SK-N-SH (cell line): Measurements from ENCODE around the gene ATG2B. TPM values are rescaled to one million over a fixed set of nuclear protein-coding genes. Genes with fewer than 3 reads are reported as not detected.

ENCODE experiments used
- CTCF ChIA-PET: fragments of 300-600, 350-600 bp; formaldehyde crosslinking; extraction: SDS; loops from one replicate; lab custom pipeline; 2021; lab: Yijun Ruan, JAX
- POLR2A ChIA-PET: fragments of 350-600 bp; sonication (Branson Sonifier 250); formaldehyde crosslinking; extraction: SDS; loops from one replicate; lab custom pipeline; 2020; ENCODE audit warnings: antibody characterized with exemption, inconsistent platforms; lab: Yijun Ruan, JAX
- DNase-seq: peaks from one replicate; pipeline ENCODE4 v3.0.0; 2012
- H2AFZ ChIP-seq: fragments of 200-600 bp; sonication (generic); 2 replicates; pipeline ENCODE4 v1.8.1; 2016; ENCODE audit warnings: antibody characterized with exemption, mild to moderate bottlenecking, low read depth
- H3F3A ChIP-seq: fragments of 200-600 bp; sonication (generic); replicated peaks from 2 replicates; pipeline ENCODE3; 2016; ENCODE audit warnings: antibody characterized with exemption, mild to moderate bottlenecking; ENCODE audit not compliant: insufficient read depth
- H3K27ac ChIP-seq, 2 experiments: fragments of 200-500 bp in 1 of 2; fragments of 200-600 bp in 1 of 2; sonication (Bioruptor generic) in 1 of 2; sonication (generic), shearing (Covaris generic) in 1 of 2; 2 replicates each; pipeline versions ENCODE4 v1.5.1 to v1.6.1; 2014 to 2016; ENCODE audit warnings: low read depth in 2 of 2, inconsistent platforms in 1 of 2, low read length in 1 of 2, mild to moderate bottlenecking in 1 of 2, mixed read lengths in 1 of 2
- H3K27me3 ChIP-seq: fragments of 200-600 bp; sonication (generic), shearing (Covaris generic); 2 replicates; pipeline ENCODE4 v1.6.1; 2016; ENCODE audit warnings: mixed run types; ENCODE audit not compliant: insufficient read depth
- H3K36me3 ChIP-seq, 2 experiments: fragments of 200-500 bp in 1 of 2; fragments of 200-600 bp in 1 of 2; sonication (Bioruptor generic) in 1 of 2; sonication (generic) in 1 of 2; replicated peaks in 1 of 2; 2 replicates each; pipeline versions ENCODE3 to v1.5.1; 2014 to 2016; ENCODE audit warnings: low read length in 1 of 2, mild to moderate bottlenecking in 1 of 2; ENCODE audit not compliant: insufficient read depth in 2 of 2, control insufficient read depth in 1 of 2
- H3K4me1 ChIP-seq, 2 experiments: fragments of 200-500 bp in 1 of 2; fragments of 200-600 bp in 1 of 2; sonication (Bioruptor generic) in 1 of 2; sonication (generic), shearing (Covaris generic) in 1 of 2; 2 replicates each; pipeline versions ENCODE4 v1.5.1 to v1.6.1; 2014 to 2016; ENCODE audit warnings: low read depth in 1 of 2, low read length in 1 of 2, mixed run types in 1 of 2; ENCODE audit not compliant: insufficient read depth in 2 of 2, control insufficient read depth in 1 of 2
- H3K4me2 ChIP-seq: fragments of 200-600 bp; sonication (generic), shearing (Covaris generic); 2 replicates; pipeline ENCODE4 v1.6.1; 2017; ENCODE audit warnings: mixed run types
- H3K4me3 ChIP-seq, 2 experiments: fragments of 200-500 bp in 1 of 2; fragments of 200-600 bp in 1 of 2; sonication (Bioruptor generic) in 1 of 2; sonication (generic), shearing (Covaris generic) in 1 of 2; 2 replicates each; pipeline versions ENCODE4 v1.5.1 to v1.8.1; 2014 to 2016; ENCODE audit warnings: low read depth in 2 of 2, inconsistent platforms in 1 of 2, low read length in 1 of 2, mild to moderate bottlenecking in 1 of 2, mixed read lengths in 1 of 2, moderate library complexity in 1 of 2
- H3K79me2 ChIP-seq: fragments of 200-600 bp; sonication (generic); 2 replicates; pipeline ENCODE4 v1.8.1; 2017; ENCODE audit warnings: mild to moderate bottlenecking; ENCODE audit not compliant: insufficient read depth
- H3K9ac ChIP-seq: fragments of 200-600 bp; sonication (generic); 2 replicates; pipeline ENCODE4 v1.6.1; 2017; ENCODE audit warnings: mixed run types
- H3K9me2 ChIP-seq: fragments of 200-600 bp; sonication (generic); 2 replicates; pipeline ENCODE4 v1.6.1; 2017; ENCODE audit warnings: mixed run types
- H3K9me3 ChIP-seq: fragments of 200-600 bp; sonication (generic); 2 replicates; pipeline ENCODE4 v1.6.1; 2017; ENCODE audit warnings: mixed run types, mild to moderate bottlenecking, moderate library complexity
- H4K20me1 ChIP-seq: fragments of 200-600 bp; sonication (generic); 2 replicates; pipeline ENCODE4 v1.6.1; 2017; ENCODE audit warnings: mild to moderate bottlenecking, mixed run types; ENCODE audit not compliant: insufficient read depth
- CHD2 ChIP-seq: fragments of 150-350 bp; IDR thresholded peaks from 2 replicates; pipeline ENCODE4 v1.6.1; 2018; ENCODE audit warnings: low read length; ENCODE audit not compliant: partially characterized antibody
- EZH2phosphoT487 ChIP-seq: fragments of 200-600 bp; sonication (generic); IDR thresholded peaks from 2 replicates; pipeline ENCODE4 v1.6.1; 2017; ENCODE audit warnings: low read depth, mixed run types, mild to moderate bottlenecking, antibody characterized with exemption, moderate library complexity, borderline replicate concordance
- FOSL2 ChIP-seq: IDR thresholded peaks from 2 replicates; pipeline ENCODE4 v1.4.0; 2012; ENCODE audit warnings: low read depth, mild to moderate bottlenecking, moderate library complexity, borderline replicate concordance
- FOXJ3 ChIP-seq: sonication (generic); formaldehyde crosslinking; IDR thresholded peaks from 2 replicates; pipeline ENCODE4 v1.5.1; 2020; ENCODE audit warnings: mild to moderate bottlenecking, missing genetic modification reagents
- FOXM1 ChIP-seq: IDR thresholded peaks from 2 replicates; pipeline ENCODE4 v1.4.0; 2012; ENCODE audit warnings: low read depth, mild to moderate bottlenecking
- GABPA ChIP-seq: IDR thresholded peaks from 2 replicates; pipeline ENCODE4 v1.4.0; 2012; ENCODE audit warnings: low read depth, mild to moderate bottlenecking
- GATA2 ChIP-seq: sonication (generic); formaldehyde crosslinking; IDR thresholded peaks from 2 replicates; pipeline ENCODE4 v1.5.0; 2020; ENCODE audit warnings: mild to moderate bottlenecking, missing genetic modification reagents
- JUND ChIP-seq: IDR thresholded peaks from 2 replicates; pipeline ENCODE4 v1.4.0; 2012
- MEF2A ChIP-seq: IDR thresholded peaks from 2 replicates; pipeline ENCODE4 v1.4.0; 2012; ENCODE audit warnings: low read depth, borderline replicate concordance
- NFIC ChIP-seq: IDR thresholded peaks from 2 replicates; pipeline ENCODE4 v1.4.0; 2012; ENCODE audit warnings: borderline replicate concordance
- NRF1 ChIP-seq: IDR thresholded peaks from 2 replicates; pipeline ENCODE4 v1.6.1; 2012; ENCODE audit warnings: low read depth, mild to moderate bottlenecking, low read length
- POLR2AphosphoS5 ChIP-seq: IDR thresholded peaks from 2 replicates; pipeline ENCODE4 v1.6.1; 2012; ENCODE audit warnings: low read depth, low read length
- RAD21 ChIP-seq: IDR thresholded peaks from 2 replicates; pipeline ENCODE4 v1.6.1; 2012; ENCODE audit warnings: mild to moderate bottlenecking, low read length
- RCOR1 ChIP-seq: fragments of 150-350 bp; IDR thresholded peaks from 2 replicates; pipeline ENCODE4 v1.6.1; 2017; ENCODE audit warnings: antibody characterized with exemption, low read length
- RFX5 ChIP-seq: IDR thresholded peaks from 2 replicates; pipeline ENCODE4 v1.6.1; 2012; ENCODE audit warnings: mild to moderate bottlenecking, improper control_type of control experiment, low read length
- SIN3A ChIP-seq: IDR thresholded peaks from 2 replicates; pipeline ENCODE4 v1.6.1; 2012; ENCODE audit warnings: low read depth, mild to moderate bottlenecking, low read length, moderate library complexity, borderline replicate concordance
- SMC3 ChIP-seq: IDR thresholded peaks from 2 replicates; pipeline ENCODE4 v1.6.1; 2012; ENCODE audit warnings: low read depth, low read length, improper control_type of control experiment
- TAF1 ChIP-seq: IDR thresholded peaks from 2 replicates; pipeline ENCODE4 v1.6.1; 2012; ENCODE audit warnings: low read depth, mild to moderate bottlenecking, low read length, moderate library complexity, borderline replicate concordance
- TEAD4 ChIP-seq: IDR thresholded peaks from 2 replicates; pipeline ENCODE4 v1.4.0; 2012; ENCODE audit warnings: mild to moderate bottlenecking, borderline replicate concordance; ENCODE audit not compliant: insufficient read depth
- YY1 ChIP-seq: IDR thresholded peaks from 2 replicates; pipeline ENCODE4 v1.4.0; 2012; ENCODE audit warnings: low read depth, mild to moderate bottlenecking
- WGBS: methylation state at CpG from one replicate; pipeline ENCODE4 v1.1.6; 2017; ENCODE audit warnings: low lambda C conversion rate; 5-methylcytosine and 5-hydroxymethylcytosine counted together
- polyA plus RNA-seq, 3 experiments: library from polyadenylated mRNA; depleted of rRNA; stranded (reverse); fragments of >200 nt; gene quantifications; 2 replicates each; pipeline ENCODE4 v1.2.3, GENCODE V29; 2012
- TF ChIP-seq, protein P1 (sequence below): IDR thresholded peaks from 2 replicates; pipeline ENCODE4 v1.4.0; 2012; ENCODE audit warnings: low read depth, borderline replicate concordance
- TF ChIP-seq, protein P2 (sequence below): IDR thresholded peaks from 2 replicates; pipeline ENCODE4; 2012
- TF ChIP-seq, protein P3 (sequence below): IDR thresholded peaks from 2 replicates; pipeline ENCODE4 v1.4.0; 2012; ENCODE audit warnings: low read depth
- TF ChIP-seq, protein P4 (sequence below): fragments of 200-600 bp; sonication (generic); IDR thresholded peaks from 2 replicates; pipeline ENCODE4 v1.6.1; 2017; ENCODE audit warnings: antibody characterized with exemption, mild to moderate bottlenecking, moderate library complexity

ATG2B gene
- polyA plus RNA-seq, 1 of the 3 experiments (the other 2 are of a cell fraction), result 5.8 TPM

DNA sequence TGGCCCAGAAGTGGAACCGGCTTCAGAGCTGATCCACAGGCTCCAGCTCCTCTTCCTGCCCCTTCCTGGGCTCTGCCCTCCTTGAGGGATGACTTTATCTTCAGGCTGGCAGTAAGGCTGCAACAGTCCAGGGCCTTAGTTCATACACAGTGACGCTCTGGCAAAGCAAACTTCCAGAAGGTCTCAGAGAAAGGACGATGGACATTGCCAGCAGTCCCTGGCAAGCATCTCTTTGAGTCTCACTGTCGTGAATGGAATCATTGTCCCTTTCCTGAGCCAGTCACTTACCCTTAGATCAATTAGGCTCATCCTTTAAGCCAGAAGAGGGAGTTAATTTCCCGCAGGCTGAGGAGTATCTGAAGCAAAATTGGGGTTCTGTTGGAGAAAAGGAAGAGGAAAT lies 37.4 kb upstream of the ATG2B start:
- no peaks in the 10 kb centered on the region for H3K27me3 ChIP-seq
- no peaks in the 10 kb centered on the region for H3F3A ChIP-seq
- H4K20me1 ChIP-seq, result no peaks in the 10 kb centered on the region
- no peak overlapping the region for H3K9ac ChIP-seq
- H3K4me2 ChIP-seq, result no peak overlapping the region
- H3K9me3 ChIP-seq, result no peaks in the 10 kb centered on the region
- POLR2A ChIA-PET, result no interaction called here
- H3K27ac ChIP-seq, result no peak overlapping the region
- no peaks in the 10 kb centered on the region for H3K9me2 ChIP-seq
- H2AFZ ChIP-seq, result no peak overlapping the region
- H3K79me2 ChIP-seq, result no peaks in the 10 kb centered on the region
- no peak overlapping the region for H3K4me3 ChIP-seq
- CTCF ChIA-PET, result no interaction called here
- no peak for TF ChIP-seq JUND
- TF ChIP-seq GATA2 (CRISPR knock-in tag), result no peak
- no peak for TF ChIP-seq NFIC
- TF ChIP-seq, protein P1, sequence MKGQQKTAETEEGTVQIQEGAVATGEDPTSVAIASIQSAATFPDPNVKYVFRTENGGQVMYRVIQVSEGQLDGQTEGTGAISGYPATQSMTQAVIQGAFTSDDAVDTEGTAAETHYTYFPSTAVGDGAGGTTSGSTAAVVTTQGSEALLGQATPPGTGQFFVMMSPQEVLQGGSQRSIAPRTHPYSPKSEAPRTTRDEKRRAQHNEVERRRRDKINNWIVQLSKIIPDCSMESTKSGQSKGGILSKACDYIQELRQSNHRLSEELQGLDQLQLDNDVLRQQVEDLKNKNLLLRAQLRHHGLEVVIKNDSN, result no peak
- no peak for TF ChIP-seq TEAD4
- TF ChIP-seq EZH2phosphoT487, result no peak
- TF ChIP-seq RFX5, result no peak
- no peak for TF ChIP-seq SMC3
- TF ChIP-seq FOXJ3 (CRISPR knock-in tag), result no peak
- TF ChIP-seq RAD21, result no peak
- TF ChIP-seq CHD2, result no peak
- TF ChIP-seq RCOR1, result no peak
- no peak for TF ChIP-seq NRF1
- no peak for TF ChIP-seq POLR2AphosphoS5
- H3K4me1 ChIP-seq, result no peaks in the 10 kb centered on the region
- WGBS, result 79% methylated on average over 5 of the region's 5 CpGs
- DNase-seq, result no peak
- no peaks in the 10 kb centered on the region for H3K36me3 ChIP-seq

DNA sequence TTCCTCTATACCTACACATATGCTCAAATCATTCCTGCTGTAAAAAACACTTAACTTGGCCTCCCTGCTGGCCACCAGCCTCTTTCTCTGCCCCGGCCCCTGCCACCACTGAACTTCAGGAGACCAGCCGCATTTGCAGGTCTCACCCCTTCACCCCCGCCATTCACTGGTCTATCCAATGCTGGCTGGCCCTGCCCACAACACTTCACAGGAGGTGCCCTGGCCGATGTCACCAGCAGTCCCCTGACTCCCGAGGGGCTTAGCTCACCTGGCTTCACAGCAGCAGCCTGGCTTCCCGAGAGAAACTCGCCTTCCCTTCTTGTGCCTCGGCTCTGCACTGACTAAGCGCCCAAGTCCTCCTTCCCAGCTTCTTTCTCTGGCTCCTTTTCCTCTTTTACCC lies 36.3 kb upstream of the ATG2B start:
- no peak for DNase-seq
- Histone ChIP-seq H3K9ac (no peak overlapping the region), H3K27me3 (no peaks in the 10 kb centered on the region), H3K79me2 (no peaks in the 10 kb centered on the region), H3K4me1 (no peaks in the 10 kb centered on the region), H4K20me1 (no peaks in the 10 kb centered on the region), H3K9me3 (no peaks in the 10 kb centered on the region), H3K27ac (no peak overlapping the region), H3K4me3 (no peak overlapping the region), H3K9me2 (no peaks in the 10 kb centered on the region), H3K36me3 (no peaks in the 10 kb centered on the region), H3K4me2 (no peak overlapping the region), H2AFZ (no peak overlapping the region), H3F3A (no peaks in the 10 kb centered on the region)
- CTCF ChIA-PET, result no interaction called here
- 81% methylated on average over 9 of the region's 9 CpGs for WGBS
- POLR2A ChIA-PET, result no interaction called here
- TF ChIP-seq, protein P2, sequence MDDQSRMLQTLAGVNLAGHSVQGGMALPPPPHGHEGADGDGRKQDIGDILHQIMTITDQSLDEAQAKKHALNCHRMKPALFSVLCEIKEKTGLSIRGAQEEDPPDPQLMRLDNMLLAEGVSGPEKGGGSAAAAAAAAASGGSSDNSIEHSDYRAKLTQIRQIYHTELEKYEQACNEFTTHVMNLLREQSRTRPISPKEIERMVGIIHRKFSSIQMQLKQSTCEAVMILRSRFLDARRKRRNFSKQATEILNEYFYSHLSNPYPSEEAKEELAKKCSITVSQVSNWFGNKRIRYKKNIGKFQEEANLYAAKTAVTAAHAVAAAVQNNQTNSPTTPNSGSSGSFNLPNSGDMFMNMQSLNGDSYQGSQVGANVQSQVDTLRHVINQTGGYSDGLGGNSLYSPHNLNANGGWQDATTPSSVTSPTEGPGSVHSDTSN, result no peak
- TF ChIP-seq, protein P3, sequence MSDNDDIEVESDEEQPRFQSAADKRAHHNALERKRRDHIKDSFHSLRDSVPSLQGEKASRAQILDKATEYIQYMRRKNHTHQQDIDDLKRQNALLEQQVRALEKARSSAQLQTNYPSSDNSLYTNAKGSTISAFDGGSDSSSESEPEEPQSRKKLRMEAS, result no peak
- no peak for TF ChIP-seq SMC3
- no peak for TF ChIP-seq TAF1
- TF ChIP-seq RCOR1, result no peak
- no peak for TF ChIP-seq NRF1
- TF ChIP-seq JUND, result no peak
- TF ChIP-seq RFX5, result no peak
- no peak for TF ChIP-seq EZH2phosphoT487
- no peak for TF ChIP-seq FOXM1
- TF ChIP-seq YY1, result no peak
- TF ChIP-seq, protein P1, result no peak
- no peak for TF ChIP-seq MEF2A
- no peak for TF ChIP-seq SIN3A
- no peak for TF ChIP-seq FOSL2
- TF ChIP-seq GABPA, result no peak
- TF ChIP-seq, protein P4, sequence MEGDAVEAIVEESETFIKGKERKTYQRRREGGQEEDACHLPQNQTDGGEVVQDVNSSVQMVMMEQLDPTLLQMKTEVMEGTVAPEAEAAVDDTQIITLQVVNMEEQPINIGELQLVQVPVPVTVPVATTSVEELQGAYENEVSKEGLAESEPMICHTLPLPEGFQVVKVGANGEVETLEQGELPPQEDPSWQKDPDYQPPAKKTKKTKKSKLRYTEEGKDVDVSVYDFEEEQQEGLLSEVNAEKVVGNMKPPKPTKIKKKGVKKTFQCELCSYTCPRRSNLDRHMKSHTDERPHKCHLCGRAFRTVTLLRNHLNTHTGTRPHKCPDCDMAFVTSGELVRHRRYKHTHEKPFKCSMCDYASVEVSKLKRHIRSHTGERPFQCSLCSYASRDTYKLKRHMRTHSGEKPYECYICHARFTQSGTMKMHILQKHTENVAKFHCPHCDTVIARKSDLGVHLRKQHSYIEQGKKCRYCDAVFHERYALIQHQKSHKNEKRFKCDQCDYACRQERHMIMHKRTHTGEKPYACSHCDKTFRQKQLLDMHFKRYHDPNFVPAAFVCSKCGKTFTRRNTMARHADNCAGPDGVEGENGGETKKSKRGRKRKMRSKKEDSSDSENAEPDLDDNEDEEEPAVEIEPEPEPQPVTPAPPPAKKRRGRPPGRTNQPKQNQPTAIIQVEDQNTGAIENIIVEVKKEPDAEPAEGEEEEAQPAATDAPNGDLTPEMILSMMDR, result no peak
